H9 (cell line): Measurements from ENCODE around the gene SH3TC2. TPM values are rescaled to one million over a fixed set of nuclear protein-coding genes. Genes with fewer than 3 reads are reported as not detected.
A peak's percentile ranks its signal among the peaks of the same experiment; 100 is the strongest.

Source experiments
- DNase-seq: peaks from one replicate; pipeline ENCODE4 v3.0.0-alpha.2; 2017
- H2AFZ ChIP-seq: one replicate; pipeline ENCODE4 v1.6.1; 2013; ENCODE audit warnings: mild to moderate bottlenecking, low read length, control low read depth, moderate library complexity
- H2AK5ac ChIP-seq: 2 replicates; pipeline ENCODE4 v1.6.1; 2013; ENCODE audit warnings: low read length, control low read depth, mixed read lengths; ENCODE audit not compliant: insufficient read length
- H2BK120ac ChIP-seq: one replicate; pipeline ENCODE4 v1.6.1; 2013; ENCODE audit warnings: low read depth, mild to moderate bottlenecking, low read length, control low read depth, inconsistent platforms; ENCODE audit not compliant: poor library complexity, severe bottlenecking
- H2BK12ac ChIP-seq: 2 replicates; pipeline ENCODE4 v1.6.1; 2013; ENCODE audit warnings: low read length, control low read depth, mixed read lengths, low read depth; ENCODE audit not compliant: insufficient read length
- H2BK15ac ChIP-seq: 2 replicates; pipeline ENCODE4 v1.6.1; 2013; ENCODE audit warnings: low read depth, low read length, control low read depth
- H2BK20ac ChIP-seq: one replicate; pipeline ENCODE4 v1.6.1; 2013; ENCODE audit warnings: low read depth, mild to moderate bottlenecking, low read length, control low read depth, inconsistent platforms; ENCODE audit not compliant: poor library complexity, severe bottlenecking
- H2BK5ac ChIP-seq: 2 replicates; pipeline ENCODE4 v1.6.1; 2013; ENCODE audit warnings: low read length, control low read depth, mixed read lengths; ENCODE audit not compliant: insufficient read length
- H3K14ac ChIP-seq: 2 replicates; pipeline ENCODE4 v1.6.1; 2013; ENCODE audit warnings: low read length, control low read depth; ENCODE audit not compliant: insufficient read depth
- H3K18ac ChIP-seq: 2 replicates; pipeline ENCODE4 v1.6.1; 2013; ENCODE audit warnings: low read depth, mild to moderate bottlenecking, mixed read lengths, low read length, control low read depth; ENCODE audit not compliant: insufficient read length
- H3K23ac ChIP-seq: 2 replicates; pipeline ENCODE4 v1.6.1; 2013; ENCODE audit warnings: low read length, control low read depth, mixed read lengths, low read depth; ENCODE audit not compliant: insufficient read length
- H3K23me2 ChIP-seq: 2 replicates; pipeline ENCODE4 v1.6.1; 2013; ENCODE audit warnings: low read depth, mild to moderate bottlenecking, mixed read lengths, low read length, control low read depth; ENCODE audit not compliant: insufficient read length, poor library complexity, severe bottlenecking
- H3K27ac ChIP-seq: 2 replicates; pipeline ENCODE4 v1.5.1; 2013; ENCODE audit warnings: low read length, control low read depth, mixed read lengths, low read depth; ENCODE audit not compliant: insufficient read length
- H3K27me3 ChIP-seq: 2 replicates; pipeline ENCODE4 v1.6.1; 2013; ENCODE audit warnings: low read length, control low read depth, inconsistent platforms; ENCODE audit not compliant: insufficient read depth
- H3K4ac ChIP-seq: 2 replicates; pipeline ENCODE4 v1.6.1; 2013; ENCODE audit warnings: low read depth, mild to moderate bottlenecking, control low read depth, inconsistent platforms, low read length, moderate library complexity
- H3K4me1 ChIP-seq: 2 replicates; pipeline ENCODE4 v1.6.1; 2013; ENCODE audit warnings: low read length, control low read depth, inconsistent platforms; ENCODE audit not compliant: insufficient read depth
- H3K4me2 ChIP-seq: 2 replicates; pipeline ENCODE4 v1.6.1; 2013; ENCODE audit warnings: low read length, control low read depth, mixed read lengths; ENCODE audit not compliant: insufficient read length, insufficient read depth
- H3K56ac ChIP-seq: 2 replicates; pipeline ENCODE4 v1.6.1; 2013; ENCODE audit warnings: low read depth, mild to moderate bottlenecking, mixed read lengths, low read length, control low read depth; ENCODE audit not compliant: insufficient read length
- H3K79me1 ChIP-seq: 2 replicates; pipeline ENCODE4 v1.6.1; 2013; ENCODE audit warnings: low read depth, mild to moderate bottlenecking, moderate library complexity, low read length, control low read depth, inconsistent platforms; ENCODE audit not compliant: insufficient read depth, poor library complexity, severe bottlenecking
- H3K79me2 ChIP-seq: 2 replicates; pipeline ENCODE4 v1.6.1; 2013; ENCODE audit warnings: low read length, control low read depth, inconsistent platforms; ENCODE audit not compliant: insufficient read depth
- H3K9ac ChIP-seq: 2 replicates; pipeline ENCODE4 v1.6.1; 2013; ENCODE audit warnings: low read length, control low read depth, mixed read lengths; ENCODE audit not compliant: insufficient read length; ENCODE audit errors: extremely low read depth
- H3K9me3 ChIP-seq: one replicate; pipeline ENCODE4 v1.6.1; 2013; ENCODE audit warnings: low read depth, low read length, inconsistent platforms; ENCODE audit not compliant: control insufficient read depth
- H3T11ph ChIP-seq: one replicate; pipeline ENCODE4 v1.6.1; 2013; ENCODE audit warnings: mild to moderate bottlenecking, low read length, control low read depth, inconsistent platforms
- H4K20me1 ChIP-seq: one replicate; pipeline ENCODE4 v1.6.1; 2013; ENCODE audit not compliant: control insufficient read depth, insufficient read length, insufficient read depth
- H4K5ac ChIP-seq: 2 replicates; pipeline ENCODE4 v1.6.1; 2013; ENCODE audit warnings: low read depth, mild to moderate bottlenecking, mixed read lengths, low read length, control low read depth; ENCODE audit not compliant: insufficient read length
- H4K8ac ChIP-seq: replicated peaks from 2 replicates; pipeline ENCODE4 v1.6.1; 2013; ENCODE audit warnings: low read length, control low read depth, mixed read lengths, low read depth; ENCODE audit not compliant: insufficient read length
- H4K91ac ChIP-seq: 2 replicates; pipeline ENCODE4 v1.6.1; 2013; ENCODE audit warnings: low read depth, mild to moderate bottlenecking, moderate library complexity, mixed read lengths, low read length, control low read depth; ENCODE audit not compliant: insufficient read length
- H3K27ac Mint-ChIP-seq, 3 experiments: 2 replicates in 2 of 3; 3 replicates in 1 of 3; pipeline ENCODE4 v1.8.0; 2020 to 2021; ENCODE audit warnings: mixed read lengths in 3 of 3, mild to moderate bottlenecking in 1 of 3, moderate library complexity in 1 of 3
- H3K27me3 Mint-ChIP-seq: 2 replicates; pipeline ENCODE4 v1.8.0; 2021; ENCODE audit warnings: low read depth, mild to moderate bottlenecking, moderate library complexity, mixed read lengths
- H3K36me3 Mint-ChIP-seq, 3 experiments: 2 replicates in 2 of 3; 3 replicates in 1 of 3; pipeline ENCODE4 v1.8.0; 2020 to 2021; ENCODE audit warnings: low read depth in 3 of 3, mixed read lengths in 3 of 3; ENCODE audit not compliant: insufficient read depth in 1 of 3
- H3K4me1 Mint-ChIP-seq, 2 experiments: 2 replicates each; pipeline ENCODE4 v1.8.0; 2020; ENCODE audit warnings: mixed read lengths in 2 of 2
- H3K4me3 Mint-ChIP-seq, 2 experiments: 2 replicates in 1 of 2; 3 replicates in 1 of 2; pipeline ENCODE4 v1.8.0; 2020 to 2021; ENCODE audit warnings: mild to moderate bottlenecking in 2 of 2, mixed read lengths in 2 of 2, moderate library complexity in 1 of 2
- H3K9me3 Mint-ChIP-seq, 2 experiments: 2 replicates in 1 of 2; 3 replicates in 1 of 2; pipeline ENCODE4 v1.8.0; 2020; ENCODE audit warnings: mild to moderate bottlenecking in 2 of 2, mixed read lengths in 2 of 2, moderate library complexity in 1 of 2
- CTCF ChIP-seq: fragments of 200-600 bp; sonication (generic); conservative IDR thresholded peaks from 3 replicates; pipeline ENCODE4 v1.8.0; 2021; ENCODE audit warnings: antibody characterized with exemption, mild to moderate bottlenecking
- WGBS: extraction: QIAGEN DNeasy Blood & Tissue Kit; methylation state at CpG from one replicate; pipeline ENCODE4 v1.1.7; 2013; ENCODE audit warnings: missing lambda C conversion rate, low lambda C conversion rate, mixed read lengths; ENCODE audit not compliant: insufficient read length; ENCODE audit errors: extremely low coverage; 5-methylcytosine and 5-hydroxymethylcytosine counted together
- total RNA-seq: library from RNA; stranded (reverse); gene quantifications from 2 replicates; pipeline ENCODE4 v1.2.1, GENCODE V29; 2021

Gene SH3TC2
- total RNA-seq, 1 experiment from 2014 or later, result not detected

- H3K27me3 ChIP-seq, result no peaks in the 10 kb centered on the region
- Mint-ChIP-seq H3K4me1 (peaks cover 4% of the 10 kb centered on the region in 2 experiments; a peak in 2 of 4 replicates), H3K4me3 (no peak overlapping the region), H3K27me3 (no peaks in the 10 kb centered on the region; the same call in 1 of the 2 replicates), H3K36me3 (no peaks in the 10 kb centered on the region), H3K9me3 (no peaks in the 10 kb centered on the region), H3K27ac (peak overlapping the region in 1 of 3 experiments; percentile 68; a peak in 1 of 7 replicates)
- H2BK120ac ChIP-seq, result no peak overlapping the region
- no peak overlapping the region for H4K5ac ChIP-seq
- H4K20me1 ChIP-seq, result no peaks in the 10 kb centered on the region
- H2BK20ac ChIP-seq, result no peak overlapping the region
- no peak overlapping the region for H3T11ph ChIP-seq
- no peak overlapping the region for H3K14ac ChIP-seq
- TF ChIP-seq CTCF, result no peak
- DNase-seq, result no peak
- no peak overlapping the region for H2BK15ac ChIP-seq
- WGBS, result no CpG with 5 or more reads among the region's 4 CpGs
- no peak overlapping the region for H3K4me2 ChIP-seq
- H3K56ac ChIP-seq, result no peak overlapping the region
- no peak overlapping the region for H2AFZ ChIP-seq
- H2BK12ac ChIP-seq, result no peak overlapping the region
- H4K91ac ChIP-seq, result no peak overlapping the region
- H3K9ac ChIP-seq, result peak overlapping the region; percentile 3
- no peak overlapping the region for H3K18ac ChIP-seq
- no peak overlapping the region for H4K8ac ChIP-seq
- H2BK5ac ChIP-seq, result no peak overlapping the region
- no peaks in the 10 kb centered on the region for H3K79me2 ChIP-seq
- H3K4ac ChIP-seq, result no peak overlapping the region
- H3K9me3 ChIP-seq, result no peaks in the 10 kb centered on the region
- no peaks in the 10 kb centered on the region for H3K79me1 ChIP-seq
- H3K23me2 ChIP-seq, result no peaks in the 10 kb centered on the region
- peak overlapping the region; percentile 24 for H2AK5ac ChIP-seq
- no peaks in the 10 kb centered on the region for H3K4me1 ChIP-seq
- H3K23ac ChIP-seq, result no peak overlapping the region
- no peak overlapping the region for H3K27ac ChIP-seq
Measured at GRCh38 chr5:149048811-149049210, 14.1 kb downstream of the SH3TC2 start.
